A549 (cell line): Measurements from ENCODE around the gene FBH1.

Experiments
- CTCF ChIP-seq: fragments of >200 bp; sonication (Bioruptor Twin); formaldehyde crosslinking; IDR thresholded peaks from 3 replicates; pipeline ENCODE4 v1.5.1; 2016
- MYC ChIP-seq: IDR thresholded peaks from 2 replicates; pipeline ENCODE4 v1.6.1; 2012; ENCODE audit warnings: mild to moderate bottlenecking, inconsistent platforms, low read length, improper control_type of control experiment, borderline replicate concordance
- PHF8 ChIP-seq: fragments of 200-600 bp; sonication (generic); IDR thresholded peaks from 2 replicates; pipeline ENCODE4 v1.6.1; 2016; ENCODE audit warnings: low read depth, mild to moderate bottlenecking, antibody characterized with exemption, moderate library complexity, borderline replicate concordance
- POLR2A ChIP-seq: IDR thresholded peaks from 2 replicates; pipeline ENCODE4 v1.6.1; 2012; ENCODE audit warnings: mild to moderate bottlenecking, low read length

DNA sequence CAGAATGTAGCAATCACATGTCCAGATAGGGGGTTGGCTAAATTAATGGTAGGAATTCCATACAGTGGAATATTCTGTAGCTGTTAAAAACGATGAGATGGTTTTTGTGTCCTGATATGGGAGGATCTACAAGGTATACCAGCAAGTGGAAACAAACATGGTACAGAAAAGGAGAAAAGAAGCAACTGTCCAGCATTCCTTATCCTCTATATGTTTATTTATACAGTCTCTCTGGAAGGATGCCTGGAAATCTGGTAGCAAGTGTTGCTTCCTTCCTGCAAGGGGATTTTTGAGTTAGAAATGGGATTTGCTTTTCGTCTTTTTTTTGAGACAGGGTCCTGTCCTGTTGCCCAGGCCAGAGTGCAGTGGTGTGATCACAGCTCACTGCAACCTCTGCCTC, 68.0 kb downstream of the FBH1 start:
- no peak for TF ChIP-seq POLR2A
- TF ChIP-seq PHF8, result no peak
- TF ChIP-seq CTCF, result no peak
- no peak for TF ChIP-seq MYC
